CD14-positive monocyte (primary cell): ENCODE measurements around the gene ZNF277. TPM values are rescaled to one million over a fixed set of nuclear protein-coding genes. Genes with fewer than 3 reads are reported as not detected.

Source experiments
- DNase-seq, 3 donors: peaks; one replicate each; pipeline ENCODE4 v3.0.0-alpha.2; 2011 to 2022
- H2AFZ ChIP-seq: 2 replicates; pipeline ENCODE4 v1.6.0; 2012; ENCODE audit warnings: mild to moderate bottlenecking, low read depth, low read length, inconsistent platforms; ENCODE audit not compliant: insufficient read depth, poor library complexity, severe bottlenecking
- H3K27ac ChIP-seq, 2 donors: 1 replicate in 1 of 2; 2 replicates in 1 of 2; pipeline ENCODE4 v1.5.1; 2012 to 2013; ENCODE audit warnings: low read length in 2 of 2, control low read depth in 1 of 2, inconsistent platforms in 1 of 2, low read depth in 1 of 2, mild to moderate bottlenecking in 1 of 2
- H3K27me3 ChIP-seq, 2 donors: one replicate each; pipeline versions ENCODE4 v1.6.0 to v1.6.1; 2011 to 2013; ENCODE audit warnings: low read length in 2 of 2; ENCODE audit not compliant: control insufficient read depth in 2 of 2, insufficient read depth in 2 of 2
- H3K36me3 ChIP-seq, 2 donors: replicated peaks in 1 of 2; 1 replicate in 1 of 2; 2 replicates in 1 of 2; pipeline versions ENCODE4 v1.5.1 to v1.6.1; 2012 to 2013; ENCODE audit warnings: low read length in 2 of 2, control low read depth in 1 of 2, inconsistent platforms in 1 of 2, mild to moderate bottlenecking in 1 of 2; ENCODE audit not compliant: insufficient read depth in 2 of 2, control insufficient read depth in 1 of 2
- H3K4me1 ChIP-seq, 2 donors: 1 replicate in 1 of 2; 2 replicates in 1 of 2; pipeline versions ENCODE4 v1.5.1 to v1.6.1; 2012 to 2013; ENCODE audit warnings: low read length in 2 of 2, control low read depth in 1 of 2, inconsistent platforms in 1 of 2, mild to moderate bottlenecking in 1 of 2, moderate library complexity in 1 of 2; ENCODE audit not compliant: insufficient read depth in 2 of 2, control insufficient read depth in 1 of 2
- H3K4me2 ChIP-seq: replicated peaks from 2 replicates; pipeline ENCODE3; 2012; ENCODE audit warnings: low read length, moderate library complexity, mild to moderate bottlenecking; ENCODE audit not compliant: poor library complexity, severe bottlenecking; ENCODE audit errors: extremely low read depth
- H3K4me3 ChIP-seq, 3 experiments: fragments of 200-600 bp in 1 of 3; sonication (generic) in 1 of 3; replicated peaks in 1 of 3; 1 replicate in 2 of 3; 2 replicates in 1 of 3; pipeline ENCODE4 v1.5.1; 2011 to 2013; ENCODE audit warnings: low read length in 3 of 3, mild to moderate bottlenecking in 3 of 3, control low read depth in 2 of 3, low read depth in 2 of 3, inconsistent platforms in 1 of 3, moderate library complexity in 1 of 3
- H3K79me2 ChIP-seq: 2 replicates; pipeline ENCODE4 v1.6.0; 2012; ENCODE audit warnings: mild to moderate bottlenecking, control low read depth, inconsistent platforms, low read length, moderate library complexity; ENCODE audit not compliant: insufficient read depth
- H3K9ac ChIP-seq: 2 replicates; pipeline ENCODE4 v1.6.0; 2017; ENCODE audit warnings: low read length, mild to moderate bottlenecking; ENCODE audit not compliant: insufficient read depth, poor library complexity, severe bottlenecking
- H3K9me3 ChIP-seq, 2 donors: replicated peaks in 1 of 2; 1 replicate in 1 of 2; 2 replicates in 1 of 2; pipeline versions ENCODE4 v1.5.1 to v1.6.1; 2012 to 2013; ENCODE audit warnings: low read length in 2 of 2, control low read depth in 1 of 2; ENCODE audit not compliant: control insufficient read depth in 1 of 2, insufficient read depth in 1 of 2
- H4K20me1 ChIP-seq: 2 replicates; pipeline ENCODE4 v1.6.0; 2012; ENCODE audit warnings: mild to moderate bottlenecking, low read length, control low read depth, moderate library complexity; ENCODE audit not compliant: insufficient read depth
- H3K27ac Mint-ChIP-seq, 7 donors: one replicate each; pipeline ENCODE4 v1.8.0; 2020; ENCODE audit warnings: mild to moderate bottlenecking in 7 of 7, mixed read lengths in 7 of 7, moderate library complexity in 6 of 7, inconsistent platforms in 2 of 7
- H3K27me3 Mint-ChIP-seq, 3 donors: one replicate each; pipeline ENCODE4 v1.8.0; 2021 to 2022; ENCODE audit warnings: low read depth in 3 of 3, mild to moderate bottlenecking in 3 of 3, mixed read lengths in 3 of 3, moderate library complexity in 3 of 3, inconsistent platforms in 1 of 3
- H3K36me3 Mint-ChIP-seq, 2 donors: one replicate each; pipeline ENCODE4 v1.8.0; 2020; ENCODE audit warnings: mixed read lengths in 2 of 2, inconsistent platforms in 1 of 2, mild to moderate bottlenecking in 1 of 2
- H3K4me1 Mint-ChIP-seq: one replicate; pipeline ENCODE4 v1.8.0; 2020; ENCODE audit warnings: mild to moderate bottlenecking, mixed read lengths
- H3K4me3 Mint-ChIP-seq, 2 donors: one replicate each; pipeline ENCODE4 v1.8.0; 2020; ENCODE audit warnings: mild to moderate bottlenecking in 2 of 2, mixed read lengths in 2 of 2, moderate library complexity in 1 of 2
- H3K9me3 Mint-ChIP-seq, 7 donors: one replicate each; pipeline ENCODE4 v1.8.0; 2020 to 2022; ENCODE audit warnings: mixed read lengths in 7 of 7, mild to moderate bottlenecking in 6 of 7, moderate library complexity in 6 of 7, inconsistent platforms in 2 of 7
- CTCF ChIP-seq: fragments of 200-600 bp; IDR thresholded peaks from one replicate; pipeline ENCODE4 v1.8.0; 2022; ENCODE audit warnings: antibody characterized with exemption, mild to moderate bottlenecking
- WGBS: methylation state at CpG from one replicate; pipeline ENCODE4 v1.1.5; 2013; ENCODE audit warnings: missing lambda C conversion rate; ENCODE audit not compliant: insufficient coverage; 5-methylcytosine and 5-hydroxymethylcytosine counted together
- intact Hi-C, 2 donors: fragments of 100-400 bp; cut with micrococcal nuclease; formaldehyde crosslinking; loops; one replicate each; pipeline versions ENCODE4 v1.15.0 to v1.15.1; 2023
- polyA plus RNA-seq, 3 donors: library from polyadenylated mRNA; depleted of rRNA in 1 of 3; unstranded in 2 of 3; stranded (reverse) in 1 of 3; fragments of 300-500 nt in 2 of 3; fragments of >200 nt in 1 of 3; fragmentation: Illumina TruSeq in 2 of 3; gene quantifications; 1 replicate in 2 of 3; 2 replicates in 1 of 3; pipeline ENCODE4 v1.2.3, GENCODE V29; 2012 to 2021

ZNF277 gene
- polyA plus RNA-seq, 3 donors: 17.5 to 20.7 (median 20.0) TPM

DNA sequence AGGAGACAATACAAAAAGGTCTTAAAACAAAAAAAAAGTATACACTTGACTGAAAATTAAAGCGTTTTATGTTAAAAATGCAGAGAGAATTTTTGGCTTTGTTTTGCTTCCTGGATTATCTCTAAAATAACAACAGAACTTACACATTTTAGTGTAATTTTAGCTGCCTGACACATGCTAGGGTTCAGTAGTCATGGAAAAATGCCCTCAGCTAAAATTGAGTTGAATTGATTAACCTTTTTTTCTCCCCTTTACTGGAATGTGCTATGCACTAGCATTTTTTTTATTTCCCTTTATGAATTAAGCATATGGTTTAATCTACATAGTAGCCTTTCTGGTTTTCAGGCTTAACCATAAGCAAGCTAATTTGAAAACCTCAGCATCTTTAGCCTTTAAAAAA lies 89.9 kb downstream of the ZNF277 start:
- Mint-ChIP-seq H3K4me3 (no peak overlapping the region), H3K4me1 (no peaks in the 10 kb centered on the region), H3K27ac (no peak overlapping the region), H3K9me3 (no peaks in the 10 kb centered on the region), H3K36me3 (peaks cover 40 to 50% of the 10 kb centered on the region in 2 donors), H3K27me3 (peaks cover 0 to 1% (median 0%) of the 10 kb centered on the region in 3 donors)
- Histone ChIP-seq H3K9ac (no peak overlapping the region), H3K27ac (no peak overlapping the region), H3K4me2 (no peak overlapping the region), H3K27me3 (no peaks in the 10 kb centered on the region), H2AFZ (no peak overlapping the region), H3K4me1 (no peaks in the 10 kb centered on the region), H3K4me3 (no peak overlapping the region), H4K20me1 (no peaks in the 10 kb centered on the region), H3K36me3 (peaks cover 10 to 43% of the 10 kb centered on the region in 2 donors), H3K9me3 (no peaks in the 10 kb centered on the region), H3K79me2 (no peaks in the 10 kb centered on the region)
- TF ChIP-seq CTCF: no peak
- DNase-seq: no peak
- intact Hi-C loops: no loop called here
- no CpG with 5 or more reads among the region's 1 CpG for WGBS

DNA sequence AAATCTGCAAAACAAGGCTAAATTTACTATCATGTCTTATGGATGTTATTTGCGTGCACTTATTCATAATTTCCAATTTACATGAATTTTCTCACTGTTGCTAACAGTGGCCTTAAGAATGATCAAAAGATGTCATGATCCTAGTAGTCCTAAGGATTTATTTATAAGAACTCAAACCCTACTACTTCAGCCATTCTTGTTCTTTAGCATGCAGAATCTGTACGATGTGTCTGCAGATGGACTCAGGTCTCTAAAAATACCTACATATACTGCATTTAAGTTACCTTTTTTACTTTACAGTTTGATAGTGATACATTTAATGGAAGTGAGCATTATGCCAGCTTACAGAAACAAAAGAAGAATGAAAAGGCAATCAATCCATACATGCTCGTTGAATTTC lies 91.2 kb downstream of the ZNF277 start:
- Histone ChIP-seq H3K9ac (no peak overlapping the region), H3K9me3 (no peaks in the 10 kb centered on the region), H3K4me1 (no peaks in the 10 kb centered on the region), H3K79me2 (no peaks in the 10 kb centered on the region), H4K20me1 (no peaks in the 10 kb centered on the region), H3K4me2 (no peak overlapping the region), H3K36me3 (peaks cover 10 to 39% of the 10 kb centered on the region in 2 donors), H3K27ac (no peak overlapping the region), H3K27me3 (no peaks in the 10 kb centered on the region), H3K4me3 (no peak overlapping the region), H2AFZ (no peak overlapping the region)
- DNase-seq: no peak
- Mint-ChIP-seq H3K4me3 (no peak overlapping the region), H3K4me1 (peaks cover 1% of the 10 kb centered on the region), H3K36me3 (peaks cover 37 to 57% of the 10 kb centered on the region in 2 donors), H3K27me3 (peaks cover 0 to 1% (median 0%) of the 10 kb centered on the region in 3 donors), H3K9me3 (no peaks in the 10 kb centered on the region), H3K27ac (no peak overlapping the region)
- no CpG with 5 or more reads among the region's 3 CpGs for WGBS
- TF ChIP-seq CTCF: no peak
- intact Hi-C loops: no loop called here
